ENCODE measurements around the gene RNLS. TPM values are rescaled to one million over a fixed set of nuclear protein-coding genes. Genes with fewer than 3 reads are reported as not detected.

The RNLS gene
- total RNA-seq, 1 experiment from 2014 or later: 8.7 TPM

DNA sequence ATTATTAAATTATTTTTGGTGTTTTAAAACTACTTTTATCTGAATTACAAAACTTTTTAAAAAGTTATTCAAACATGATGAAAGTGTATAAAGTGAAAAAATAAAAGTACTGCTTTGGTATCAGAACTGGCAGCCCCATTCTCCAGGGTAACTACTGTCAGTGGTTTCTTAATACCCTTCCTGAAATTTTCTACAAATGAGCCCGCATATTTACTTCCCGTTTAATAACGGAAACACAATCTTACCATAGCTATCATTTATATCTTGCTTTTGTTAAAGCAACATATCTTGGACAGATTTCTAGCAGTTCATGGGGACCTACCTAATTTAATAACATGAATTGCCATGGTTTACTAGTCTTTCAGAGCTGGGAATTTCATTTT lies 249.9 kb downstream of the RNLS start:
- DNase-seq (ENCODE audit: low spot score) (no peak), ATAC-seq (no peak)
- peaks cover 10% of the 10 kb centered on the region for H3K4me1 Mint-ChIP-seq
- H3K9me3 Mint-ChIP-seq: no peaks in the 10 kb centered on the region
- no peaks in the 10 kb centered on the region for H3K36me3 Mint-ChIP-seq
- ChIA-PET POLR2A (no interaction called here), CTCF (interaction anchor here (1.5 kb wide), 1 partner anchor 15 kb away, joined by 4 read pairs; no protein-coding TSS in a partner anchor)
- H3K27me3 Mint-ChIP-seq (ENCODE audit: low read depth): no peaks in the 10 kb centered on the region
- H3K27ac Mint-ChIP-seq: no peak overlapping the region
- no peak overlapping the region for H3K4me3 Mint-ChIP-seq
- TF ChIP-seq SMAD4 (CRISPR knock-in tag; IDR thresholded peaks at IDR 0.05) (no peak), NFATC4 (CRISPR knock-in tag; IDR thresholded peaks at IDR 0.05) (no peak), ZNF317 (CRISPR knock-in tag; IDR thresholded peaks at IDR 0.05; ENCODE audit: borderline replicate concordance, low read depth) (no peak), FOXP1 (CRISPR knock-in tag; IDR thresholded peaks at IDR 0.05; ENCODE audit: borderline replicate concordance) (no peak), ZNF671 (CRISPR knock-in tag; IDR thresholded peaks at IDR 0.05) (no peak), OVOL2 (CRISPR knock-in tag; IDR thresholded peaks at IDR 0.05; ENCODE audit: borderline replicate concordance) (no peak), MYBL2 (CRISPR knock-in tag; IDR thresholded peaks at IDR 0.05) (no peak), TEAD4 (CRISPR knock-in tag; IDR thresholded peaks at IDR 0.05) (no peak), CREB1 (CRISPR knock-in tag; IDR thresholded peaks at IDR 0.05) (no peak)
- TF ChIP-seq, protein P1, sequence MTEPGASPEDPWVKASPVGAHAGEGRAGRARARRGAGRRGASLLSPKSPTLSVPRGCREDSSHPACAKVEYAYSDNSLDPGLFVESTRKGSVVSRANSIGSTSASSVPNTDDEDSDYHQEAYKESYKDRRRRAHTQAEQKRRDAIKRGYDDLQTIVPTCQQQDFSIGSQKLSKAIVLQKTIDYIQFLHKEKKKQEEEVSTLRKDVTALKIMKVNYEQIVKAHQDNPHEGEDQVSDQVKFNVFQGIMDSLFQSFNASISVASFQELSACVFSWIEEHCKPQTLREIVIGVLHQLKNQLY (CRISPR knock-in tag; IDR thresholded peaks at IDR 0.05): no peak
- TF ChIP-seq, protein P2, sequence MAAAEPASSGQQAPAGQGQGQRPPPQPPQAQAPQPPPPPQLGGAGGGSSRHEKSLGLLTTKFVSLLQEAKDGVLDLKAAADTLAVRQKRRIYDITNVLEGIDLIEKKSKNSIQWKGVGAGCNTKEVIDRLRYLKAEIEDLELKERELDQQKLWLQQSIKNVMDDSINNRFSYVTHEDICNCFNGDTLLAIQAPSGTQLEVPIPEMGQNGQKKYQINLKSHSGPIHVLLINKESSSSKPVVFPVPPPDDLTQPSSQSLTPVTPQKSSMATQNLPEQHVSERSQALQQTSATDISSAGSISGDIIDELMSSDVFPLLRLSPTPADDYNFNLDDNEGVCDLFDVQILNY (CRISPR knock-in tag; IDR thresholded peaks at IDR 0.05): no peak
- TF ChIP-seq, protein P3, sequence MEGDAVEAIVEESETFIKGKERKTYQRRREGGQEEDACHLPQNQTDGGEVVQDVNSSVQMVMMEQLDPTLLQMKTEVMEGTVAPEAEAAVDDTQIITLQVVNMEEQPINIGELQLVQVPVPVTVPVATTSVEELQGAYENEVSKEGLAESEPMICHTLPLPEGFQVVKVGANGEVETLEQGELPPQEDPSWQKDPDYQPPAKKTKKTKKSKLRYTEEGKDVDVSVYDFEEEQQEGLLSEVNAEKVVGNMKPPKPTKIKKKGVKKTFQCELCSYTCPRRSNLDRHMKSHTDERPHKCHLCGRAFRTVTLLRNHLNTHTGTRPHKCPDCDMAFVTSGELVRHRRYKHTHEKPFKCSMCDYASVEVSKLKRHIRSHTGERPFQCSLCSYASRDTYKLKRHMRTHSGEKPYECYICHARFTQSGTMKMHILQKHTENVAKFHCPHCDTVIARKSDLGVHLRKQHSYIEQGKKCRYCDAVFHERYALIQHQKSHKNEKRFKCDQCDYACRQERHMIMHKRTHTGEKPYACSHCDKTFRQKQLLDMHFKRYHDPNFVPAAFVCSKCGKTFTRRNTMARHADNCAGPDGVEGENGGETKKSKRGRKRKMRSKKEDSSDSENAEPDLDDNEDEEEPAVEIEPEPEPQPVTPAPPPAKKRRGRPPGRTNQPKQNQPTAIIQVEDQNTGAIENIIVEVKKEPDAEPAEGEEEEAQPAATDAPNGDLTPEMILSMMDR (IDR thresholded peaks at IDR 0.05): no peak

DNA sequence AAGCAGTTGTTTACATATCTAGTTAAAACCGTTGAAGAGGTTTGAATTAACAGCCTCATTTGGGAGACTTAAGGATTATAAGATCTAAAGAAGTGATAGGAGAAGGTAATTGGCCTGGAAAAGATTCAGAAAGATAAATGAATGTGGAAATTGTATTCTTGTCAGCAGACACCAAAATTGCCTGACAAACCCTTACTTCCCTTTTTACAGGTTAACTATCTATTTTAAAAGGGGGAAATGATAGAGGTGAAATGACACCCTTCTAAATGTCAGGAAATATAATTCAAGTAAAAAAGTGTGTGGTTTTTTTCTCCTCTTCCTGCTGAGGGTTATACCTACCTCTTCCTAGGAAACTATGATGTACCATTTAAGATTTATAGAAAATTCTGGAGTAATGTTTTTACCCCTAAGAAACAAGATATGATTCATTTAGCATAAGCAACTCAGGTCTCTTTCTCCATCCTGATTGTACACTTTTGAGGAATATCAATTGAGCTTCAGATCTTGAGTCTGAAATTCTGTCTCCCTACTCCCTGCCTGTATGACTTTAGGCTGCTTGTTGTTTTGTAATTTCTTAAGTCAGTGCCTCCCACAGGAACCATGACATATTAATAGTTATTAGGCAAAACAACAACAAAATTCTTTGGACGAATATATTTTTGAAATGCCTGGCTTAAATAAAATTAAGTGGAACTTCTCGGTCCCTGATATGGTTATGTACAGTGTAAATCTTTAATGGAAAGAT lies 250.4 kb downstream of the RNLS start:
- ATAC-seq (no peak), DNase-seq (ENCODE audit: low spot score) (no peak)
- no peaks in the 10 kb centered on the region for H3K36me3 Mint-ChIP-seq
- ChIA-PET POLR2A (no interaction called here), CTCF (interaction anchor here (1.5 kb wide), 1 partner anchor 14 kb away, joined by 4 read pairs; no protein-coding TSS in a partner anchor)
- no peak for TF ChIP-seq ZNF317 (CRISPR knock-in tag; IDR thresholded peaks at IDR 0.05; ENCODE audit: borderline replicate concordance, low read depth)
- TF ChIP-seq, protein P4, sequence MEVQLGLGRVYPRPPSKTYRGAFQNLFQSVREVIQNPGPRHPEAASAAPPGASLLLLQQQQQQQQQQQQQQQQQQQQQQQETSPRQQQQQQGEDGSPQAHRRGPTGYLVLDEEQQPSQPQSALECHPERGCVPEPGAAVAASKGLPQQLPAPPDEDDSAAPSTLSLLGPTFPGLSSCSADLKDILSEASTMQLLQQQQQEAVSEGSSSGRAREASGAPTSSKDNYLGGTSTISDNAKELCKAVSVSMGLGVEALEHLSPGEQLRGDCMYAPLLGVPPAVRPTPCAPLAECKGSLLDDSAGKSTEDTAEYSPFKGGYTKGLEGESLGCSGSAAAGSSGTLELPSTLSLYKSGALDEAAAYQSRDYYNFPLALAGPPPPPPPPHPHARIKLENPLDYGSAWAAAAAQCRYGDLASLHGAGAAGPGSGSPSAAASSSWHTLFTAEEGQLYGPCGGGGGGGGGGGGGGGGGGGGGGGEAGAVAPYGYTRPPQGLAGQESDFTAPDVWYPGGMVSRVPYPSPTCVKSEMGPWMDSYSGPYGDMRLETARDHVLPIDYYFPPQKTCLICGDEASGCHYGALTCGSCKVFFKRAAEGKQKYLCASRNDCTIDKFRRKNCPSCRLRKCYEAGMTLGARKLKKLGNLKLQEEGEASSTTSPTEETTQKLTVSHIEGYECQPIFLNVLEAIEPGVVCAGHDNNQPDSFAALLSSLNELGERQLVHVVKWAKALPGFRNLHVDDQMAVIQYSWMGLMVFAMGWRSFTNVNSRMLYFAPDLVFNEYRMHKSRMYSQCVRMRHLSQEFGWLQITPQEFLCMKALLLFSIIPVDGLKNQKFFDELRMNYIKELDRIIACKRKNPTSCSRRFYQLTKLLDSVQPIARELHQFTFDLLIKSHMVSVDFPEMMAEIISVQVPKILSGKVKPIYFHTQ (CRISPR knock-in tag; IDR thresholded peaks at IDR 0.05): no peak
- TF ChIP-seq FOXJ3 (CRISPR knock-in tag; IDR thresholded peaks at IDR 0.05; ENCODE audit: borderline replicate concordance): no peak
- TF ChIP-seq, protein P5, sequence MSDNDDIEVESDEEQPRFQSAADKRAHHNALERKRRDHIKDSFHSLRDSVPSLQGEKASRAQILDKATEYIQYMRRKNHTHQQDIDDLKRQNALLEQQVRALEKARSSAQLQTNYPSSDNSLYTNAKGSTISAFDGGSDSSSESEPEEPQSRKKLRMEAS (CRISPR knock-in tag; IDR thresholded peaks at IDR 0.05): no peak
- no peak for TF ChIP-seq ZNF671 (CRISPR knock-in tag; IDR thresholded peaks at IDR 0.05)
- TF ChIP-seq ATF1 (CRISPR knock-in tag; IDR thresholded peaks at IDR 0.05): no peak
- no peak for TF ChIP-seq CREB1 (CRISPR knock-in tag; IDR thresholded peaks at IDR 0.05)
- TF ChIP-seq TEAD4 (CRISPR knock-in tag; IDR thresholded peaks at IDR 0.05): no peak
- no peak for TF ChIP-seq SOX15 (CRISPR knock-in tag; IDR thresholded peaks at IDR 0.05)
- TF ChIP-seq, protein P6, sequence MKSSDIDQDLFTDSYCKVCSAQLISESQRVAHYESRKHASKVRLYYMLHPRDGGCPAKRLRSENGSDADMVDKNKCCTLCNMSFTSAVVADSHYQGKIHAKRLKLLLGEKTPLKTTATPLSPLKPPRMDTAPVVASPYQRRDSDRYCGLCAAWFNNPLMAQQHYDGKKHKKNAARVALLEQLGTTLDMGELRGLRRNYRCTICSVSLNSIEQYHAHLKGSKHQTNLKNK (CRISPR knock-in tag; IDR thresholded peaks at IDR 0.05): no peak
- TF ChIP-seq, protein P7, sequence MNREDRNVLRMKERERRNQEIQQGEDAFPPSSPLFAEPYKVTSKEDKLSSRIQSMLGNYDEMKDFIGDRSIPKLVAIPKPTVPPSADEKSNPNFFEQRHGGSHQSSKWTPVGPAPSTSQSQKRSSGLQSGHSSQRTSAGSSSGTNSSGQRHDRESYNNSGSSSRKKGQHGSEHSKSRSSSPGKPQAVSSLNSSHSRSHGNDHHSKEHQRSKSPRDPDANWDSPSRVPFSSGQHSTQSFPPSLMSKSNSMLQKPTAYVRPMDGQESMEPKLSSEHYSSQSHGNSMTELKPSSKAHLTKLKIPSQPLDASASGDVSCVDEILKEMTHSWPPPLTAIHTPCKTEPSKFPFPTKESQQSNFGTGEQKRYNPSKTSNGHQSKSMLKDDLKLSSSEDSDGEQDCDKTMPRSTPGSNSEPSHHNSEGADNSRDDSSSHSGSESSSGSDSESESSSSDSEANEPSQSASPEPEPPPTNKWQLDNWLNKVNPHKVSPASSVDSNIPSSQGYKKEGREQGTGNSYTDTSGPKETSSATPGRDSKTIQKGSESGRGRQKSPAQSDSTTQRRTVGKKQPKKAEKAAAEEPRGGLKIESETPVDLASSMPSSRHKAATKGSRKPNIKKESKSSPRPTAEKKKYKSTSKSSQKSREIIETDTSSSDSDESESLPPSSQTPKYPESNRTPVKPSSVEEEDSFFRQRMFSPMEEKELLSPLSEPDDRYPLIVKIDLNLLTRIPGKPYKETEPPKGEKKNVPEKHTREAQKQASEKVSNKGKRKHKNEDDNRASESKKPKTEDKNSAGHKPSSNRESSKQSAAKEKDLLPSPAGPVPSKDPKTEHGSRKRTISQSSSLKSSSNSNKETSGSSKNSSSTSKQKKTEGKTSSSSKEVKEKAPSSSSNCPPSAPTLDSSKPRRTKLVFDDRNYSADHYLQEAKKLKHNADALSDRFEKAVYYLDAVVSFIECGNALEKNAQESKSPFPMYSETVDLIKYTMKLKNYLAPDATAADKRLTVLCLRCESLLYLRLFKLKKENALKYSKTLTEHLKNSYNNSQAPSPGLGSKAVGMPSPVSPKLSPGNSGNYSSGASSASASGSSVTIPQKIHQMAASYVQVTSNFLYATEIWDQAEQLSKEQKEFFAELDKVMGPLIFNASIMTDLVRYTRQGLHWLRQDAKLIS (CRISPR knock-in tag; IDR thresholded peaks at IDR 0.05; ENCODE audit: borderline replicate concordance): no peak
- H3K4me3 Mint-ChIP-seq: no peak overlapping the region
- no peak overlapping the region for H3K27ac Mint-ChIP-seq
- H3K9me3 Mint-ChIP-seq: no peaks in the 10 kb centered on the region
- peaks cover 10% of the 10 kb centered on the region for H3K4me1 Mint-ChIP-seq
- no peaks in the 10 kb centered on the region for H3K27me3 Mint-ChIP-seq (ENCODE audit: low read depth)

All from WTC11 (cell line).